Mucosa of descending colon (tissue), 3 donors: ENCODE measurements around the gene PTBP1. TPM values are rescaled to one million over a fixed set of nuclear protein-coding genes. Genes with fewer than 3 reads are reported as not detected.
"Not testable (repeated sequence)": the region's sequence is repeated elsewhere in the genome, so short reads cannot be mapped to it uniquely, and the experiment has no call there.

Experiments
- ATAC-seq: fragments of 200-7000 bp; cut with Tn5 transposase; one replicate; pipeline ENCODE4 v1.9.1; 2020; ENCODE audit warnings: mild to moderate bottlenecking, moderate library complexity
- DNase-seq, 3 donors: peaks; one replicate each; pipeline ENCODE4 v3.0.0-alpha.2; 2020
- H3K36me3 ChIP-seq: fragments of 200-600 bp; one replicate; pipeline ENCODE4 v1.8.0; 2021; ENCODE audit warnings: low read depth, mild to moderate bottlenecking
- H3K4me1 ChIP-seq: fragments of 200-600 bp; one replicate; pipeline ENCODE4 v1.8.0; 2021; ENCODE audit warnings: low read depth, mild to moderate bottlenecking
- H3K4me3 ChIP-seq: fragments of 200-600 bp; one replicate; pipeline ENCODE4 v1.8.0; 2021; ENCODE audit warnings: mild to moderate bottlenecking
- H3K9me3 ChIP-seq: fragments of 200-600 bp; one replicate; pipeline ENCODE4 v1.8.0; 2021; ENCODE audit warnings: mild to moderate bottlenecking
- CTCF ChIP-seq: fragments of 200-600 bp; IDR thresholded peaks from one replicate; pipeline ENCODE4 v1.8.0; 2022; ENCODE audit warnings: antibody characterized with exemption, mild to moderate bottlenecking
- intact Hi-C, 2 donors: fragments of 100-400 bp; cut with DNase I in 1 of 2; cut with micrococcal nuclease in 1 of 2; formaldehyde crosslinking; loops; one replicate each; pipeline versions ENCODE4 v1.11.0 to v1.11.1; 2022; cut with DNase I, micrococcal nuclease
- total RNA-seq, 3 donors: library from RNA; stranded (reverse); fragmentation: NEBNext Ultra II Directional in 2 of 3; extraction: Animal tissue kit (Norgen Biotek cat#: 25700) in 2 of 3; gene quantifications; one replicate each; pipeline versions ENCODE4 v1.2.1 to v1.2.4, GENCODE V29; 2021 to 2023
- donor health status: DM: no; HTN: no; CAD: no; lungs with moderate emphysema.
- donor health status: DM: no; HTN: no; CAD: no.
- donor health status: DM: no; HTN: yes; CAD: no.

Gene PTBP1
- total RNA-seq, 3 donors from 2014 or later = 204 to 305 (median 281) TPM

GRCh38 chr19:815079-815774 lies 18.0 kb downstream of the PTBP1 start:
- intact Hi-C loops = no loop called here
- ATAC-seq = peak; percentile 5

GRCh38 chr19:815775-816499 lies 18.7 kb downstream of the PTBP1 start:
- ATAC-seq = no peak
- H3K36me3 ChIP-seq = peaks cover 2% of the 10 kb centered on the region

More at GRCh38 chr19:815079-815774, 18.0 kb downstream of the PTBP1 start:
- Histone ChIP-seq H3K9me3 (no peaks in the 10 kb centered on the region), H3K4me1 (no peaks in the 10 kb centered on the region), H3K4me3 (no peak overlapping the region), H3K36me3 (peaks cover 6% of the 10 kb centered on the region)
- no peak for TF ChIP-seq CTCF
- no peak for DNase-seq

GRCh38 chr19:816500-816857 lies 19.2 kb downstream of the PTBP1 start:
- intact Hi-C loops = no loop called here
- TF ChIP-seq CTCF = no peak
- ATAC-seq = no peak
- DNase-seq = no peak
- no peaks in the 10 kb centered on the region for H3K9me3 ChIP-seq
- H3K4me1 ChIP-seq = peaks cover 4% of the 10 kb centered on the region
- H3K36me3 ChIP-seq = no peaks in the 10 kb centered on the region
- no peak overlapping the region for H3K4me3 ChIP-seq

More at GRCh38 chr19:815775-816499, 18.7 kb downstream of the PTBP1 start:
- Histone ChIP-seq H3K4me1 (no peaks in the 10 kb centered on the region), H3K4me3 (no peak overlapping the region), H3K9me3 (no peaks in the 10 kb centered on the region)
- TF ChIP-seq CTCF = no peak
- intact Hi-C loops = no loop called here
- DNase-seq = no peak

- H3K4me1 ChIP-seq, H3K4me3 ChIP-seq, ATAC-seq, DNase-seq, H3K36me3 ChIP-seq, intact Hi-C loops, H3K9me3 ChIP-seq: not testable (repeated sequence)
These were observed 23.0 kb downstream of the PTBP1 start for GRCh38 chr19:820212-820611.

GRCh38 chr19:821231-821824 lies 24.1 kb downstream of the PTBP1 start:
- H3K4me3 ChIP-seq = no peak overlapping the region
- intact Hi-C loops = no loop called here
- DNase-seq (no peak), ATAC-seq (no peak)
- no peaks in the 10 kb centered on the region for H3K9me3 ChIP-seq
- no peak for TF ChIP-seq CTCF
- H3K36me3 ChIP-seq = no peaks in the 10 kb centered on the region
- peaks cover 6% of the 10 kb centered on the region for H3K4me1 ChIP-seq
